ENCODE results near the gene TNFRSF19.

- TF ChIP-seq, protein P1, sequence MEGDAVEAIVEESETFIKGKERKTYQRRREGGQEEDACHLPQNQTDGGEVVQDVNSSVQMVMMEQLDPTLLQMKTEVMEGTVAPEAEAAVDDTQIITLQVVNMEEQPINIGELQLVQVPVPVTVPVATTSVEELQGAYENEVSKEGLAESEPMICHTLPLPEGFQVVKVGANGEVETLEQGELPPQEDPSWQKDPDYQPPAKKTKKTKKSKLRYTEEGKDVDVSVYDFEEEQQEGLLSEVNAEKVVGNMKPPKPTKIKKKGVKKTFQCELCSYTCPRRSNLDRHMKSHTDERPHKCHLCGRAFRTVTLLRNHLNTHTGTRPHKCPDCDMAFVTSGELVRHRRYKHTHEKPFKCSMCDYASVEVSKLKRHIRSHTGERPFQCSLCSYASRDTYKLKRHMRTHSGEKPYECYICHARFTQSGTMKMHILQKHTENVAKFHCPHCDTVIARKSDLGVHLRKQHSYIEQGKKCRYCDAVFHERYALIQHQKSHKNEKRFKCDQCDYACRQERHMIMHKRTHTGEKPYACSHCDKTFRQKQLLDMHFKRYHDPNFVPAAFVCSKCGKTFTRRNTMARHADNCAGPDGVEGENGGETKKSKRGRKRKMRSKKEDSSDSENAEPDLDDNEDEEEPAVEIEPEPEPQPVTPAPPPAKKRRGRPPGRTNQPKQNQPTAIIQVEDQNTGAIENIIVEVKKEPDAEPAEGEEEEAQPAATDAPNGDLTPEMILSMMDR (tag by site-specific recombination; IDR thresholded peaks at IDR 0.05): no peak
- TF ChIP-seq ZNF549 (tag by site-specific recombination; IDR thresholded peaks at IDR 0.05): no peak
- TF ChIP-seq MZF1 (tag by site-specific recombination; IDR thresholded peaks at IDR 0.05; ENCODE audit: borderline replicate concordance): no peak
These were observed 122.6 kb downstream of the TNFRSF19 start for GRCh38 chr13:23692816-23693215.

Data from HEK293 (cell line).